HG02759 (cell line): Measurements from ENCODE around the gene AKIRIN1.
"Not testable (repeated sequence)": the region's sequence is repeated elsewhere in the genome, so short reads cannot be mapped to it uniquely, and the experiment has no call there.

ENCODE experiments used
- ATAC-seq: cut with Tn5 transposase; IDR thresholded peaks from one replicate; pipeline ENCODE4 v1.9.1; 2021; ENCODE audit warnings: mild to moderate bottlenecking, moderate library complexity; ENCODE audit not compliant: unreplicated experiment

The AKIRIN1 gene

GRCh38 chr1:39036678-39037077 is 45.6 kb downstream of the AKIRIN1 start:
- ATAC-seq, result no peak

GRCh38 chr1:39043513-39043912 is 52.4 kb downstream of the AKIRIN1 start:
- ATAC-seq, result no peak

- no peak for ATAC-seq
Observed at GRCh38 chr1:39044762-39045161, 53.7 kb downstream of the AKIRIN1 start.

GRCh38 chr1:39045231-39045630 is 54.2 kb downstream of the AKIRIN1 start:
- no peak for ATAC-seq

GRCh38 chr1:39046613-39047210 is 55.6 kb downstream of the AKIRIN1 start:
- ATAC-seq, result no peak

GRCh38 chr1:39047374-39048229 is 56.5 kb downstream of the AKIRIN1 start:
- no peak for ATAC-seq

GRCh38 chr1:39048745-39049370 is 57.8 kb downstream of the AKIRIN1 start:
- ATAC-seq, result no peak

GRCh38 chr1:39050001-39050400 is 58.9 kb downstream of the AKIRIN1 start:
- no peak for ATAC-seq

- ATAC-seq, result not testable (repeated sequence)
Observed at GRCh38 chr1:39051193-39051850, 60.2 kb downstream of the AKIRIN1 start.

- no peak for ATAC-seq
Observed at GRCh38 chr1:39051956-39052355, 60.9 kb downstream of the AKIRIN1 start.

- not testable (repeated sequence) for ATAC-seq
Observed at GRCh38 chr1:39055213-39055710, 64.2 kb downstream of the AKIRIN1 start.
